HG03439 (cell line): Measurements from ENCODE around the gene C10orf71.

Experiments
- ATAC-seq: cut with Tn5 transposase; IDR thresholded peaks from one replicate; pipeline ENCODE4 v1.9.1; 2021; ENCODE audit warnings: mild to moderate bottlenecking, moderate library complexity; ENCODE audit not compliant: unreplicated experiment

The C10orf71 gene, protein sequence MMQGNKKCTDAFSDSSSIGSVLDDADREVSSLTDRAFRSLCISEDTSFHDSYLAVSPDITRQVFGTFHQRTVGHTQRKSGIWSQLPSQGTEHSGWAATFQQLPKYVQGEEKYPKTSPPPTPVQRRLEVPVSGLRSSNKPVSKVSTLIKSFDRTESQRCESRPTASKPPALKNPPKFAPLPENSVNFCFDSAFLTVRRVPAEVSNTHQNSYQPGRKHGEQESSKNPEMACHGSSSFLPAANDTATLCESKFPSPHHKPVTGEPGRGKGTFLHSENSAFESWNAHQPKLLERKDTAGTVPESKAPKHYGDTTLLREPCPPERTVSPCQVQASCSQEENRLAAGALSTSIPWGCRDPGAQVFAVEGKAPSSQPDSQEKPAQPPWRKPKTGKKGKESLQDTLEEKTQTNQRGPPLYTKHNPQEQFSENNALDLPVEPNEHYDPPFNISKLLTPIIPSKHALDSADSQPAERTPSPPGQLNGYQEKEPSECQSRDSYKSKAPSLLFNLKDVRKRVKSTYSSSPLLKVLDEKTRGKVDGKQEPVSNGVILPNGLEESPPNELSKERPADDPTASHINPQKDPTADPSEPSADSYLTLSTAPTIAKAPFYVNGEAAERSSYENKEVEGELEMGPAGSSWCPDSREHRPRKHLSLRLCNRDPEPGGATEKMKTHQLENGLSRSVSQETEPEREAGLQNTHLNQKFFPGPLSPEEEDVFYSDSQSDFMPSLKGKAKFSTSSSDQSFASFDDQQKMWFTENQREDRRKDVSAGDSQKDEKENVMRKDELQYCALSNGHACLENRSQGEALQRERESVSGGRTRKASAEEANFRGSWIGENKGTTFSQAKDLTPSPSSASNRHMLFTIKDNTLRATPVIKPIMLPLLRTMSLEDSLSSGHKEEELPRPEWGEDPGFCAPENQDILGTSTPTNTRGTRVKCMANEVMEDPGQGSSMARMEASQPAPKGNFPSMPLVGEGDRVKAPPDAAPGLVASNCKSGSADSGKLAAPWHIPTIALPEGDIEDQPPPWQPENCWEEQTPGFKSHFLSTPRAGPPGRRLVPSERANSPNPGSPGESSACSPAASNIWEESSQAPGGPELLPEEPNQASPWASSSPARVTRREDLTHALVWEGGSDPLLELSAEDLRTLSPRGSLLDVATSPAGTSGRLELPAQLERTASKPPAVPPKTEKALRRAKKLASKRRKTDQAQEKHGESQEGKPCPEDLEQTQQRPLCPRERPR (N-terminal part only)

GRCh38 chr10:49298983-49299815, at the start of gene C10orf71:
C10orf71 (plus strand) TSS chr10:49299170; CDS start chr10:49322546, 23,376 bp downstream.
- no peak for ATAC-seq

GRCh38 chr10:49252313-49253034, 46.5 kb upstream of the C10orf71 start:
- no peak for ATAC-seq

GRCh38 chr10:49253340-49253906, 45.5 kb upstream of the C10orf71 start:
- no peak for ATAC-seq

DNA sequence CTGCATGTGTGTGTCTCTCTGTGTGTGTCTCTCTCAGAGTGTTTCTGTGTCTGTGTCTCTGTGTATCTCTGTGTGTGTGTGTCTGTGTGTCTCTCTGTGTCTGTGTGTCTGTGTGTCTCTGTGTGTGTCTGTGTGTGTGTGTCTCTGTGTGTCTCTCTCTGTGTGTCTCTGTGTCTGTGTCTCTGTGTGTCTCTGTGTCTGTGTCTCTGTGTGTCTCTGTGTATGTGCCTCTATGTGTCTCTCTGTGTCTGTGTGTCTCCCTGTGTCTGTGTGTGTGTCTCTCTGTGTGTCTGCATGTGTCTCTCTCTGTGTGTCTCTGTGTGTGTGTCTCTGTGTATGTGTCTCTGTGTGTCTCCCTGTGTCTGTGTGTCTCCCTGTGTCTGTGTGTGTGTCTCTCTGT, 44.8 kb upstream of the C10orf71 start:
- ATAC-seq, result no peak

DNA sequence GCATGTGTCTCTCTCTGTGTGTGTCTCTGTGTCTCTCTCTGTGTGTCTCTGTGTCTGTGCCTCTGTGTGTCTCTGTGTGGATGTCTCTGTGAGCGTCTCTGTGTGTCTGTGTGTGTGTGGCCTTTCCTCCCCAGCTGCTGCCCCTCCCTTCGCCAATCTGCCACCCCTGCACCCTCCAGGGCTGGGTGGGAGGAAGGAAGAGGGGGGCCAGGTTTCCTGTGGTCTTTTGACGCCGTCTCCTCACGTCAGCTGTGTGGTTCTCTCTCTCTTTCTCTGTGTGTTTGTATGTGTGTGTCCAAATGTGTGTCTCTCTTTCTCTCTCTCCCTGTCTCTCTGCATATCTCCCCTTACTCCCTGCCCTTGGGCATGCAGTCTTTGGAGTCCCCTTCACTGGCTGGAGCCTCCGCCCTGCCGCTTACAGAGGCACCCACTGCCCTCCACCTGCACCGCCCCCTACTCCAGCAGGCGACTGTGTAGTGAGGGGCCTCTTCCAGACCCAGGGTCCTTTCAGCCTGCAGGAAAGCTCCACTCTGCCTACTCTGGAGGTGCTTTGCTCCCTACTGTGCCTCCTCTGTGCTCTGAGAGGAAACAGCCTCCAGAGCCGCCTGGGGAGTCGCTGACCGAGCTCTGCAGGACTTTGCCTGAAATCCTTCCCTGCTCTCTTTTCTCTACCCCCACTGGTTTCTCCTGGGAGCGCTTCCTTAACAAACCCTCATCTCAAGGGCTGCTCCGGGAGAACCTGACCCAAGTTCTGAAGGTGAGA, 44.2 kb upstream of the C10orf71 start:
- no peak for ATAC-seq

GRCh38 chr10:49255883-49256282, 43.1 kb upstream of the C10orf71 start:
- no peak for ATAC-seq

DNA sequence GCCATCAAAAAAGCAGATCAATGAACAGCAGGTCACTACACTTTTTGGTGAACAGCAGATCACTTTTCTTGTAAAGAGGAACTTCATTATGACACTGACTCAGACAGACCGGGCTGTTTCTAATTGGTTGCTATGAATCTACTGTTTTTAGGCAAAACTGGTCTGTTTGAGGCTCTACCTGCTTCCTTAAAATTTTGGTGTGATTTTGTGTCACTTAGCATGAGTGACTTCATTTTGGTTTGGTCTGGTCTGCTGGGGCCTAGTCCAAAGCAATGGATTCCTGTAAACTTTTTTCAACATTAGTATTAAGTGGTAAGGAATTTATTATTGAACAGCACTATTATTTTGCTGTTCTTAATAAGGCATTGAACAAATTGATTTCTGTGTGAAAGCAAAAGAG, 41.8 kb upstream of the C10orf71 start:
- no peak for ATAC-seq

DNA sequence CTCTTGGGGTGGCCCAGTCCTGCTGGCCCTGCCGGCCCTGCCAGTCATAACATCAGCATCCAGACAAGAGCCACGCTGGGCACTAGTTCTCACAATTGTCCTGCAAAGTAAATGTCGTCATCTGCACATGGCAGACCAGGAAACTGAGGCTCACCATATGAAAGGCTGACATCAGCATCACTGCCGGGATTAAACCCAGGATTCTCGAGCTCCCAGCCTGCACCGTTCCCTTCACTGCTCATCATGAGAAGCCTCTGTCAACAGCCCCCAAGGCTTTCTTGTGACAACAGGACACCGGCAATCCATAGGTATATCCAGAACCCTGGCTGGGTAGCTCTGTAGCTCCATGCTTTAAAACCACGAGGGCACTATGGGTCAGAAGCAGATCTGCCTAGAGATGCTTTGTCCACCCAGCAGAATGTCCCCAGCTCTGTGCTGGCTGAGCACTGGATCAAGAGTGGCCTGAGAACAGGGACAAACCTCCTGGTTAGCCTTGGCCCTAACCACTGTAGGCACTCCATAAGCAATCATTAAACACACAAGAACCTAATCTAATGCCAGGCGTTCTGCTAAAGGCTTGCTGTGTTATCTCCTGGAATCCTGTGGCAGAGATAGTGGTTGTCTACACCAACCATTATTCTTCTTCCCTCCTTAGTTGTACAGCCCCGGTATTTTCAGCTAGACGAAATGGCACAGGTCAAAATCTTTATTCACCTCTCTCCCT, 41.2 kb upstream of the C10orf71 start:
- ATAC-seq, result no peak

- ATAC-seq, result no peak
Observed at GRCh38 chr10:49258350-49258683, 40.7 kb upstream of the C10orf71 start.

DNA sequence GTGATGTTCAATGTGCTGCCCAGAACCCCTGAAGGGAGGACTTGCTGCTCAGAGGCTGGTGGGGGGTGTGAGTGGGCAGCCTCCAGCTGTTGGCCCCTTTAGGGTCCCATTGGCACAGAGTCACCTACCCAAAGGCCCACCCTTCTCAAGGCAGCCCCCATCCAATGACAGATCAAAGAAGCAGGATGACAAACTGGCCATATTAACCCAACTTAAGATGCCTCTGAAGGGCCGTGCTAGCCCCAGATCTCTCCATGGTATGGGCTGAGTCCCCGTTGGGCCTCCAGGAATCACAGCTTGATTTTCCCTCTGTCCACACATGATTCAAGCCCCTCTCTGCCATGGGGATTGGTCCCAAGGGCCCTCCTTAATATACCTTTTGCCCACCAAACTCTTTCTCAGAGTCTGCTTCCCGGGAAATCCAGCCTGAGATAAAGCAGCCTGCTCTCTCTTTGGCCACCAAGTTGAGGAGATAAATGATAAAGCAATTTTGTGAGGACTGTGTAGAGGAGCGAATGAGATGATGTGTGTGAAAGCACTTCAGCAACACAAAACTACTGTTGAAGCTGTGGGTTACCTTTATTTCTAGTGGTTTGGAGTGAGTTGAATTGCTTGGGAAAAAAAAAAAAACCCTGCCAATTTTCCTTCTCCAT, 38.2 kb upstream of the C10orf71 start:
- ATAC-seq, result no peak

- ATAC-seq, result no peak
Observed at GRCh38 chr10:49263591-49263990, 35.4 kb upstream of the C10orf71 start.

- ATAC-seq, result no peak
Observed at GRCh38 chr10:49264177-49264677, 34.7 kb upstream of the C10orf71 start.

DNA sequence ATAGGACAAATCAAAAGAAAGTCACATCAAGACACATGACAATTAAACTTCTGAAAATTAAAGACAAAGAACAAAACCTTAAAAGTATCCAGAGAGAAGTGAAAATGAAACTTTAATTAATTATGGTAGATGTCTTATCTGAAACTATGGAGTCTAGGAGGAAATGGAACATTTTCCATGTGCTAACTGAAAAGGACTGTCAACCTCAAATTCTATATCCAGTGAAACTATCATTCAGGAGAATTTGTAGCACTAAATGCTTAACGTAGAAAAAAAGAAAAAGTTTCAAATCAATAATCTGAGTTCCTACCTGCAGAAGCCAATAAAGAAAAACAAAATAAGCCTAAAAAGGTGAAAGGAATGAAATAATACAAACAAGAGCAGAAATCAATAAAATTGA, 33.1 kb upstream of the C10orf71 start:
- ATAC-seq, result no peak

- no peak for ATAC-seq
Observed at GRCh38 chr10:49268185-49268584, 30.8 kb upstream of the C10orf71 start.

- no peak for ATAC-seq
Observed at GRCh38 chr10:49269523-49269922, 29.4 kb upstream of the C10orf71 start.

GRCh38 chr10:49270565-49270964, 28.4 kb upstream of the C10orf71 start:
- ATAC-seq, result no peak

DNA sequence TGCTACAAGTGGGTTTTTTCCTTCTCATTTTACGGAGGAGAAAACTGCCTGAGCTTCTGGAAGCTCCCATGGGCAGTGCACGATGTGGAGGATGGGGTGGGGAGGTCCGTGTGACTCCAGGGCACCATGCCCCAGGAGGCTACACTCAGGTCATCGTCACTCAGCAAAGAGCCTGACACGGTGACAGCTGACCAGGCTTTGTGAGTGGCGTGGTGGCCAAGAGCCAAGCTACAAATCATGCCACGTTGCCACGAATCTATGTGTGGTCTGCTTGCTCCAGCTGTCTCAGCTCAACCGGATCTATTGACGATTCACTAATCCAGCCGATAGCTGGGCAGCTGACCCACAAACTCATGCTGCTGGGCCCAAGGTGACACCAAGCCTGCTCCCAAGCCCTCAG, 27.6 kb upstream of the C10orf71 start:
- ATAC-seq, result no peak
